Measurements from ENCODE around the gene RBPJ. TPM values are rescaled to one million over a fixed set of nuclear protein-coding genes. Genes with fewer than 3 reads are reported as not detected.

The RBPJ gene
- total RNA-seq, 3 donors from 2014 or later, result 164 to 194 (median 182) TPM

- Mint-ChIP-seq H3K4me3 (no peak overlapping the region), H3K9me3 (no peaks in the 10 kb centered on the region), H3K27me3 (ENCODE audit: low read depth) (no peaks in the 10 kb centered on the region), H3K4me1 (ENCODE audit: low read depth) (peaks cover 2% of the 10 kb centered on the region), H3K36me3 (ENCODE audit: insufficient read depth) (peaks cover 43% of the 10 kb centered on the region)
- DNase-seq, result no peak
- ATAC-seq, result no peak
Observed at GRCh38 chr4:26420913-26421312, 100.1 kb downstream of the RBPJ start.

- Mint-ChIP-seq H3K36me3 (ENCODE audit: insufficient read depth) (peaks cover 47% of the 10 kb centered on the region), H3K27me3 (ENCODE audit: low read depth) (no peaks in the 10 kb centered on the region), H3K4me1 (ENCODE audit: low read depth) (peaks cover 14% of the 10 kb centered on the region), H3K9me3 (no peaks in the 10 kb centered on the region), H3K4me3 (no peak overlapping the region)
- DNase-seq (no peak), ATAC-seq (no peak)
Observed at GRCh38 chr4:26424153-26424552, 103.3 kb downstream of the RBPJ start.

GRCh38 chr4:26424838-26425237 is 104.0 kb downstream of the RBPJ start:
- Mint-ChIP-seq H3K4me3 (no peak overlapping the region), H3K36me3 (ENCODE audit: insufficient read depth) (peaks cover 49% of the 10 kb centered on the region), H3K27me3 (ENCODE audit: low read depth) (no peaks in the 10 kb centered on the region), H3K9me3 (no peaks in the 10 kb centered on the region), H3K4me1 (ENCODE audit: low read depth) (peaks cover 14% of the 10 kb centered on the region)
- DNase-seq (no peak), ATAC-seq (no peak)

GRCh38 chr4:26425953-26426352 is 105.1 kb downstream of the RBPJ start:
- ATAC-seq, result no peak
- DNase-seq, result no peak
- H3K4me3 Mint-ChIP-seq, result no peak overlapping the region
- H3K36me3 Mint-ChIP-seq (ENCODE audit: insufficient read depth), result peaks cover 56% of the 10 kb centered on the region
- no peaks in the 10 kb centered on the region for H3K9me3 Mint-ChIP-seq
- H3K4me1 Mint-ChIP-seq (ENCODE audit: low read depth), result peaks cover 14% of the 10 kb centered on the region
- H3K27me3 Mint-ChIP-seq (ENCODE audit: low read depth), result no peaks in the 10 kb centered on the region

DNA sequence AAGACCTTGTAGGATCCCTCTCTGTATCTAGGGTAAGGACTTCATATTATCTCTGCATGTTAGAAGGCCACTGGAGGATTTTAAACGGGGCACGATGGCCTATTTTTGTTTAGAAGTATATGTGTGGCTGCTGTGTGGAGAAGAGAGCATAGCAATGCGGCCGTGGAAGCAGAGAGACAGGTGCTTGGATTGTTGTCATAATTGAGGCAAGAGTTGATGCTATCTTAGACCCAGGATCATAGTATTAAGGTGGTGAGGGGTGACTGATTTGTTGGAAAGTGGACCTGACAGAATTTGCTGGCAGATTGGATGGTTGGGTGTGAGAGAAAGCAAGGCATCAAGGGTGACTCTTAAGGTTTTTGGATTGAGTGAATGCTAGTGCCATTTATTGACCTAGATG is 106.1 kb downstream of the RBPJ start:
- H3K27me3 Mint-ChIP-seq (ENCODE audit: low read depth), result no peaks in the 10 kb centered on the region
- no peaks in the 10 kb centered on the region for H3K9me3 Mint-ChIP-seq
- H3K4me3 Mint-ChIP-seq, result no peak overlapping the region
- ATAC-seq (no peak), DNase-seq (no peak)
- peaks cover 12% of the 10 kb centered on the region for H3K4me1 Mint-ChIP-seq (ENCODE audit: low read depth)
- peaks cover 57% of the 10 kb centered on the region for H3K36me3 Mint-ChIP-seq (ENCODE audit: insufficient read depth)

- Mint-ChIP-seq H3K4me3 (no peak overlapping the region), H3K4me1 (ENCODE audit: low read depth) (peaks cover 12% of the 10 kb centered on the region), H3K27me3 (ENCODE audit: low read depth) (no peaks in the 10 kb centered on the region), H3K9me3 (no peaks in the 10 kb centered on the region), H3K36me3 (ENCODE audit: insufficient read depth) (peaks cover 54% of the 10 kb centered on the region)
- DNase-seq (no peak), ATAC-seq (no peak)
Observed at GRCh38 chr4:26429910-26430309, 109.1 kb downstream of the RBPJ start.

- no peak for ATAC-seq
- H3K9me3 Mint-ChIP-seq, result no peaks in the 10 kb centered on the region
- peaks cover 9% of the 10 kb centered on the region for H3K4me1 Mint-ChIP-seq (ENCODE audit: low read depth)
- no peak overlapping the region for H3K4me3 Mint-ChIP-seq
- DNase-seq, result no peak
- peaks cover 50% of the 10 kb centered on the region for H3K36me3 Mint-ChIP-seq (ENCODE audit: insufficient read depth)
- H3K27me3 Mint-ChIP-seq (ENCODE audit: low read depth), result no peaks in the 10 kb centered on the region
Observed at GRCh38 chr4:26431461-26432180, 110.8 kb downstream of the RBPJ start.

DNA sequence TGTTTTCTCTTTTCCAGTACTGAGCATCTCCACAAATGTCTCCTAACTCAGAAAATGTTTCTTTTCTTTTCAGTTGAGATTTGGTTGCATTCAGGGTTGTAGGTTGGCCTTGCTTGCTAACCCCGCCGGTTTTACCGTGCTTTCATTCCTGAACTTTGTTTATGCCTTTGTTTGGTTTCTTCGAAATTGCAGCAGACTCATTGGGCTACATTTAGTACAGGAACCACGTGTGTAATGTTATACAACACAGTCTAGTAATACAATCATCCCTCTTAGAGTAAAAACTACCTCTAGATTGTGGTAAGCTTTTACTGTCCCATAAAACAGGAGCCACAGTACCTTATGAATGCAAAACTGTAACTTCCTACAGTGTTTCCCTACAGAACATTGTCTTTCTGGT is 111.6 kb downstream of the RBPJ start:
- no peak for ATAC-seq
- peaks cover 45% of the 10 kb centered on the region for H3K36me3 Mint-ChIP-seq (ENCODE audit: insufficient read depth)
- no peak overlapping the region for H3K4me3 Mint-ChIP-seq

DNA sequence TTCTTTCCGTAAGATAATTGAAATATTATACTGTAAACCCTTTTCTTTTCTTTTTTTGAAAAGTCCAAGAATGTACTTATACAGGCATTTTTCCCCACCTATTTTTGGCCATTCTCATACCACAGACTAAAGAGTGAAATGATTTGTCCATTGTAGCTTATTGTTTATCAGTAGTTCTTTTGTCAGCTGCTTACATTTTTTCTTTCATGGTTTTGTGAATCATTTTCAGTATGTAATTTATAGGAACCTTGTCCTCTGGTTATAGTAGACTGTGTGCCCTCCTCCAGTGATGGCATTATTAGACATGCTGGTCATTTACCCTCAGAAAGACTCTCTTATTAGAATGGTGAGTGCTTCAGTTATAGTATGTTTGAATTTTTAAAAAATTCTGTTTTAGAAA is 112.7 kb downstream of the RBPJ start:
- Mint-ChIP-seq H3K27me3 (ENCODE audit: low read depth) (no peaks in the 10 kb centered on the region), H3K4me1 (ENCODE audit: low read depth) (no peaks in the 10 kb centered on the region), H3K9me3 (no peaks in the 10 kb centered on the region), H3K4me3 (no peak overlapping the region), H3K36me3 (ENCODE audit: insufficient read depth) (peaks cover 42% of the 10 kb centered on the region)
- ATAC-seq (no peak), DNase-seq (no peak)

More for the DNA sequence above, 111.6 kb downstream of the RBPJ start:
- no peaks in the 10 kb centered on the region for H3K27me3 Mint-ChIP-seq (ENCODE audit: low read depth)
- no peaks in the 10 kb centered on the region for H3K9me3 Mint-ChIP-seq
- peaks cover 3% of the 10 kb centered on the region for H3K4me1 Mint-ChIP-seq (ENCODE audit: low read depth)
- no peak for DNase-seq

- Mint-ChIP-seq H3K4me3 (no peak overlapping the region), H3K4me1 (ENCODE audit: low read depth) (no peaks in the 10 kb centered on the region), H3K36me3 (ENCODE audit: insufficient read depth) (peaks cover 42% of the 10 kb centered on the region), H3K27me3 (ENCODE audit: low read depth) (no peaks in the 10 kb centered on the region), H3K9me3 (no peaks in the 10 kb centered on the region)
- DNase-seq, result no peak
- no peak for ATAC-seq
Observed at GRCh38 chr4:26434030-26434639, 113.3 kb downstream of the RBPJ start.

DNA sequence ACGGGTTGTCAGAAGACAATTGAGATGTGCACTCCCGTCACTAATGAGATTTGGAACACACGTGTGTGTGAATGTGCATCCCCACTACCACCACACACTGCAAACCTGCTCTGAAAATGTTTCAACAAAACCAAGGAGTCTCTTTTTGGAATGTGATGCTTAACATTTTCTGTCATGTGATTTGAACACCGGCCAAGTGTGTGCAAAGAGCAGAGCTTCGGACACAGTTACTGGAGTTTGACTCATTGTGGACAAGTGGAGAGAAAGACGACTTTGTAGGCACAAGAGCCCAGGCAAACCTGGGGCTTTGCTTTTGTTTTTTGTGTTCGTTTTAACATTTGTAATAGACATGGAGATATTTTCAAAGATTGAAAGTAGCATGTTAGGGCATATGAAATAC is 120.3 kb downstream of the RBPJ start:
- Mint-ChIP-seq H3K4me3 (no peak overlapping the region), H3K27me3 (ENCODE audit: low read depth) (peaks cover 3% of the 10 kb centered on the region), H3K4me1 (ENCODE audit: low read depth) (no peaks in the 10 kb centered on the region), H3K9me3 (peaks cover 14% of the 10 kb centered on the region), H3K36me3 (ENCODE audit: insufficient read depth) (peaks cover 9% of the 10 kb centered on the region)
- DNase-seq (no peak), ATAC-seq (no peak)

DNA sequence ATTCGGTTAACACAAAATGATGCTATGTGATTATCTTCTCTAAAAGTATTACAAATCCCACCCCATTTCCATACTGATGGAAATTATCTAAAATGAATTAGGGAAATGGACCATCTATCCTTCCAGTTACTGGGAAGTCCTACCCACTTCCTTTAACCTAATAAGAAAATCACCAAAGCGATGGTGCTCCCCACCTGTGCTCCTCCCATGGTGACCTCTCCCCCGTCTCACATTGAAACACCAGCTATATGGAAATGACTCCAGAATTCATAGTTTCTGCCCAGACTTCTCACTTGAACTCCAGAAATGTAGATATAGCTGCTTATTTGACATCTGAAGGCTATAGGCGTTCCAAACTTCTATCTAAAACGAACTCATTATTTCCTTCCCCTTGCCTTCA is 121.0 kb downstream of the RBPJ start:
- Mint-ChIP-seq H3K36me3 (ENCODE audit: insufficient read depth) (peaks cover 6% of the 10 kb centered on the region), H3K4me1 (ENCODE audit: low read depth) (no peaks in the 10 kb centered on the region), H3K4me3 (no peak overlapping the region), H3K27me3 (ENCODE audit: low read depth) (peaks cover 3% of the 10 kb centered on the region), H3K9me3 (peaks cover 14% of the 10 kb centered on the region)
- DNase-seq (no peak), ATAC-seq (no peak)

- DNase-seq, result no peak
- Mint-ChIP-seq H3K4me3 (no peak overlapping the region), H3K9me3 (peaks cover 14% of the 10 kb centered on the region), H3K4me1 (ENCODE audit: low read depth) (no peaks in the 10 kb centered on the region), H3K36me3 (ENCODE audit: insufficient read depth) (peaks cover 1% of the 10 kb centered on the region), H3K27me3 (ENCODE audit: low read depth) (peaks cover 5% of the 10 kb centered on the region)
- no peak for ATAC-seq
Observed at GRCh38 chr4:26447378-26447777, 126.6 kb downstream of the RBPJ start.

DNA sequence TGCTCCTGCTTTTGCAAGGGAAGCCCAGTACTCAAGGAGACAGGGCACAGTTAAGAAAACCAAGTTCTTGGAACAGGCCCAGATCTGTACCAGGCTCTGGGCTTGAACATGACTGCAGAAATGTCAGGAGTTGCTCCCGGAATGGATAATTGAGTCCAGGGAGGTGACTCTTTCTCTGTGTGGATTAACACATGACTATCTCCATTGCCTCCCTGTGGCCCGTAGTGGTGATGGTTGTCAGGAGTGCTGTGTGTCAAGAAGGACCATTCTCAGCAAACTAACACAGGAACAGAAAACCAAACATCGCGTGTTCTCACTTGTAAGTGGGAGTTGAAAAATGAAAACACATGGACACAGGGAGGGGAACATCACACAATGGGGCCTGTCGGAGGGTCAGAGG is 129.6 kb downstream of the RBPJ start:
- no peaks in the 10 kb centered on the region for H3K36me3 Mint-ChIP-seq (ENCODE audit: insufficient read depth)
- peaks cover 2% of the 10 kb centered on the region for H3K27me3 Mint-ChIP-seq (ENCODE audit: low read depth)
- no peak for DNase-seq
- no peaks in the 10 kb centered on the region for H3K9me3 Mint-ChIP-seq
- no peak overlapping the region for H3K4me3 Mint-ChIP-seq
- ATAC-seq, result no peak
- no peaks in the 10 kb centered on the region for H3K4me1 Mint-ChIP-seq (ENCODE audit: low read depth)

DNA sequence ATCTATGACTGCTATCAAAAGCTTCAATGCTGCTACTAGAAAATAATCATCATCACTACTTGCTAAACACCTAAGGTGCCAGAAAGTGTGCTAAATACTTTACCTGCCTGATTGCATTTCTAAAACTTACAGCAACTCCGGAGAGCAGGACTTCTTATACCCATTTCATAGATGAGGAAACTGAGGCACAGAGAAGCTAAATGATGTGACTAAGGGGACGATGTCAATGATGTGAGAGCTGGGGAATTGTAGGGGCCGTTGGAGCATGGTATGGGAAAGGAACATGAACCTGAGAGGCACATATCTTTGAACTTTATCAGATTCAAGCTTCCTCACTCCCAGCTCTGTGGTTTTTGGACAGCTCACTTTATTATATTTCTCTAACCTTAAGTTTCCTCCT is 130.8 kb downstream of the RBPJ start:
- ATAC-seq, result no peak
- no peaks in the 10 kb centered on the region for H3K36me3 Mint-ChIP-seq (ENCODE audit: insufficient read depth)
- peaks cover 2% of the 10 kb centered on the region for H3K27me3 Mint-ChIP-seq (ENCODE audit: low read depth)
- H3K4me1 Mint-ChIP-seq (ENCODE audit: low read depth), result no peaks in the 10 kb centered on the region
- H3K9me3 Mint-ChIP-seq, result no peaks in the 10 kb centered on the region
- no peak for DNase-seq
- H3K4me3 Mint-ChIP-seq, result no peak overlapping the region

Data from activated T-cell treated with anti-CD3 and anti-CD28 coated beads, Interleukin-2, amount 50 U/mL, for 4 hours (primary cell).